NB4 (cell line): ENCODE data around the gene IREB2.

ENCODE experiments used
- CTCF ChIP-seq: IDR thresholded peaks from one replicate; pipeline ENCODE4 v1.5.1; 2012; ENCODE audit warnings: low read depth, low read length
- MAX ChIP-seq: IDR thresholded peaks from 2 replicates; pipeline ENCODE4 v1.6.1; 2011; ENCODE audit warnings: low read depth, low read length
- MYC ChIP-seq: IDR thresholded peaks from 2 replicates; pipeline ENCODE4 v1.6.1; 2011; ENCODE audit warnings: low read depth, low read length
- POLR2A ChIP-seq: IDR thresholded peaks from 2 replicates; pipeline ENCODE4 v1.6.1; 2011; ENCODE audit warnings: mild to moderate bottlenecking; ENCODE audit not compliant: insufficient read length; ENCODE audit errors: extremely low read depth

DNA sequence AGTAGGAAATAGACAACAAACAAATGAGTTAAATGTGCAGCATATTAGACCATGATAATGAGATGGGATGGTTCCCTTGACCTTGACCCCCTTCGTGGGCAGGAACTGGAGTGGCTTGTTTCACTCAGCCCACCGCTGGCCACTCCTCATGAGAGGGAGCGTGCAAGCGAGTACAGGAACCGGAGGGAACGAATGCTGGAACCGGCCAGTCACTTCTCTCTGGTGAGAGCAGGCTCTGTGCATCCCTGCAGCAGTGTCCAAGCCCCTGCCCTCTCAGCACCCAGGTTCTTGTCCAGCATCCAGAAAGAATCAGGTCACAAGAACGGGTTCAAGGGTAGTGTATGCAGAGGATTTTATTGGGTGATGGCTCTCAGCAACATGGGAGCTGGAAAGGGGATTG is 17.2 kb upstream of the IREB2 start:
- TF ChIP-seq CTCF (no peak), POLR2A (no peak), MAX (no peak), MYC (no peak)
